WTC11 (cell line): ENCODE data around the gene RPTOR. TPM values are rescaled to one million over a fixed set of nuclear protein-coding genes. Genes with fewer than 3 reads are reported as not detected.
A peak's percentile ranks its signal among the peaks of the same experiment; 100 is the strongest.

Experiments used
- ATAC-seq: fragments of 200-7000 bp; cut with Tn5 transposase; 2 replicates; pipeline ENCODE4 v1.10.0; 2021; ENCODE audit warnings: mild to moderate bottlenecking, moderate library complexity
- CTCF ChIA-PET: fragments of 300-600 bp; sonication (Branson Sonifier 250); formaldehyde crosslinking; loops from one replicate; lab custom pipeline; 2021; ENCODE audit warnings: antibody characterized with exemption; lab: Charles Lee
- POLR2A ChIA-PET: fragments of 350-600 bp; sonication (Branson Sonifier 250); formaldehyde crosslinking; loops from one replicate; lab custom pipeline; 2021; ENCODE audit warnings: antibody characterized with exemption; lab: Charles Lee
- DNase-seq: peaks from one replicate; pipeline ENCODE4 v3.0.0; 2021; ENCODE audit warnings: low spot score
- H3K27ac Mint-ChIP-seq: 2 replicates; pipeline ENCODE4 v1.8.0; 2021; ENCODE audit warnings: mixed read lengths
- H3K27me3 Mint-ChIP-seq: 2 replicates; pipeline ENCODE4 v1.8.0; 2021; ENCODE audit warnings: low read depth, mild to moderate bottlenecking, moderate library complexity, mixed read lengths
- H3K36me3 Mint-ChIP-seq: 2 replicates; pipeline ENCODE4 v1.8.0; 2021; ENCODE audit warnings: mixed read lengths
- H3K4me1 Mint-ChIP-seq: 2 replicates; pipeline ENCODE4 v1.8.0; 2022; ENCODE audit warnings: mixed read lengths
- H3K4me3 Mint-ChIP-seq: 2 replicates; pipeline ENCODE4 v1.8.0; 2021; ENCODE audit warnings: mild to moderate bottlenecking, moderate library complexity, mixed read lengths
- H3K9me3 Mint-ChIP-seq: 2 replicates; pipeline ENCODE4 v1.8.0; 2021; ENCODE audit warnings: mixed read lengths
- ATF1 ChIP-seq: sonication (generic); formaldehyde crosslinking; IDR thresholded peaks from 2 replicates; pipeline ENCODE4 v1.8.1; 2023; ENCODE audit warnings: mild to moderate bottlenecking, moderate library complexity, missing genetic modification reagents
- CREM ChIP-seq: sonication (generic); formaldehyde crosslinking; IDR thresholded peaks from 2 replicates; pipeline ENCODE4 v1.8.1; 2022; ENCODE audit warnings: mild to moderate bottlenecking, missing genetic modification reagents, moderate library complexity
- FOXK1 ChIP-seq: sonication (generic); formaldehyde crosslinking; IDR thresholded peaks from 2 replicates; pipeline ENCODE4 v1.8.0; 2022; ENCODE audit warnings: mild to moderate bottlenecking, moderate library complexity, missing genetic modification reagents
- HMGA2 ChIP-seq: fragments of 250-450 bp; sonication (Bioruptor Pico); IDR thresholded peaks from 2 replicates; pipeline ENCODE4 v1.4.0; 2021; ENCODE audit warnings: mild to moderate bottlenecking, moderate library complexity
- MXD4 ChIP-seq: fragments of 250-450 bp; sonication (Bioruptor Pico); IDR thresholded peaks from 2 replicates; pipeline ENCODE4 v1.8.0; 2021; ENCODE audit warnings: mild to moderate bottlenecking, moderate library complexity, borderline replicate concordance
- NFYB ChIP-seq: sonication (generic); formaldehyde crosslinking; conservative IDR thresholded peaks from 2 replicates; pipeline ENCODE4 v1.8.0; 2022; ENCODE audit warnings: low read depth, missing genetic modification reagents
- NR3C1 ChIP-seq: sonication (generic); formaldehyde crosslinking; conservative IDR thresholded peaks from 2 replicates; pipeline ENCODE4 v1.8.1; 2023; ENCODE audit warnings: low read depth, mild to moderate bottlenecking, missing genetic modification reagents
- RELA ChIP-seq: sonication (generic); formaldehyde crosslinking; IDR thresholded peaks from 2 replicates; pipeline ENCODE4 v1.8.1; 2022; ENCODE audit warnings: missing genetic modification reagents, mild to moderate bottlenecking, borderline replicate concordance
- RORB ChIP-seq: fragments of 250-450 bp; sonication (Bioruptor Pico); IDR thresholded peaks from 2 replicates; pipeline ENCODE4 v1.9.0; 2021; ENCODE audit warnings: mild to moderate bottlenecking
- SOX15 ChIP-seq: fragments of 250-450 bp; sonication (Bioruptor Pico); IDR thresholded peaks from 2 replicates; pipeline ENCODE4 v1.9.0; 2021; ENCODE audit warnings: mild to moderate bottlenecking
- ZBTB21 ChIP-seq: sonication (generic); formaldehyde crosslinking; IDR thresholded peaks from 2 replicates; pipeline ENCODE4 v1.8.1; 2023; ENCODE audit warnings: mild to moderate bottlenecking, missing genetic modification reagents, borderline replicate concordance
- ZNF263 ChIP-seq: sonication (generic); formaldehyde crosslinking; IDR thresholded peaks from 2 replicates; pipeline ENCODE4 v1.8.1; 2022; ENCODE audit warnings: low read depth, mild to moderate bottlenecking, moderate library complexity, missing genetic modification reagents
- total RNA-seq: library from RNA; stranded (reverse); gene quantifications from 3 replicates; pipeline ENCODE4 v1.2.3, GENCODE V29; 2021
- TF ChIP-seq, protein P1 (sequence below): fragments of 250-450 bp; sonication (Bioruptor Pico); IDR thresholded peaks from 2 replicates; pipeline ENCODE4 v1.9.0; 2021; ENCODE audit warnings: mild to moderate bottlenecking
- TF ChIP-seq, protein P2 (sequence below): sonication (generic); formaldehyde crosslinking; IDR thresholded peaks from 2 replicates; pipeline ENCODE4 v1.8.0; 2023; ENCODE audit warnings: missing genetic modification reagents, mild to moderate bottlenecking, borderline replicate concordance
- TF ChIP-seq, protein P3 (sequence below): sonication (generic); formaldehyde crosslinking; IDR thresholded peaks from 2 replicates; pipeline ENCODE4 v1.8.0; 2022; ENCODE audit warnings: mild to moderate bottlenecking, missing genetic modification reagents
- TF ChIP-seq, protein P4 (sequence below): fragments of 200-600 bp; IDR thresholded peaks from 2 replicates; pipeline ENCODE4 v1.8.0; 2022; ENCODE audit warnings: antibody characterized with exemption

Gene RPTOR
- total RNA-seq, 1 experiment from 2014 or later = 41.0 TPM

DNA sequence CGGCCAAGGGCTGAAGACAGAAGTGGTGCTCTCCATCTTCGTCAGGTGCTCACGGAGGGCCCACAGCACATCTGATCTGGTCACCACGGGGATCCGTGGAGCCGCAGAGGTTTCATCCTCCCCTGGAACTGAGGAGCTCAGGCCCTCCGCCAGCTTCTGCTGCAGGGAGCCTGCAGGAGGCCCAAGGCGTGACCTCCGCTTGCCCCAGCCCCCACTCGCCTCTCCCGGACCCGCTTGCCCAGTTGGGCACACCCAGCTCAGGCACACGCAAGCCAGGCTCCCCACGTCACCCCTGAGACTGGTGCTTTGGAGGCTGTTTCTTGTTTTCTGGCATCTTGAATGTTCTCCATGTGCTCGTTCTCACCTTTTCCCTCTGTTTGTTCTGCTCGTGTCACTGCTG lies 407.7 kb downstream of the RPTOR start (continued):
- TF ChIP-seq, protein P1, sequence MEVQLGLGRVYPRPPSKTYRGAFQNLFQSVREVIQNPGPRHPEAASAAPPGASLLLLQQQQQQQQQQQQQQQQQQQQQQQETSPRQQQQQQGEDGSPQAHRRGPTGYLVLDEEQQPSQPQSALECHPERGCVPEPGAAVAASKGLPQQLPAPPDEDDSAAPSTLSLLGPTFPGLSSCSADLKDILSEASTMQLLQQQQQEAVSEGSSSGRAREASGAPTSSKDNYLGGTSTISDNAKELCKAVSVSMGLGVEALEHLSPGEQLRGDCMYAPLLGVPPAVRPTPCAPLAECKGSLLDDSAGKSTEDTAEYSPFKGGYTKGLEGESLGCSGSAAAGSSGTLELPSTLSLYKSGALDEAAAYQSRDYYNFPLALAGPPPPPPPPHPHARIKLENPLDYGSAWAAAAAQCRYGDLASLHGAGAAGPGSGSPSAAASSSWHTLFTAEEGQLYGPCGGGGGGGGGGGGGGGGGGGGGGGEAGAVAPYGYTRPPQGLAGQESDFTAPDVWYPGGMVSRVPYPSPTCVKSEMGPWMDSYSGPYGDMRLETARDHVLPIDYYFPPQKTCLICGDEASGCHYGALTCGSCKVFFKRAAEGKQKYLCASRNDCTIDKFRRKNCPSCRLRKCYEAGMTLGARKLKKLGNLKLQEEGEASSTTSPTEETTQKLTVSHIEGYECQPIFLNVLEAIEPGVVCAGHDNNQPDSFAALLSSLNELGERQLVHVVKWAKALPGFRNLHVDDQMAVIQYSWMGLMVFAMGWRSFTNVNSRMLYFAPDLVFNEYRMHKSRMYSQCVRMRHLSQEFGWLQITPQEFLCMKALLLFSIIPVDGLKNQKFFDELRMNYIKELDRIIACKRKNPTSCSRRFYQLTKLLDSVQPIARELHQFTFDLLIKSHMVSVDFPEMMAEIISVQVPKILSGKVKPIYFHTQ (CRISPR knock-in tag) = no peak
- no peak for TF ChIP-seq MXD4
- TF ChIP-seq ZBTB21 (CRISPR knock-in tag) = no peak
- TF ChIP-seq, protein P2, sequence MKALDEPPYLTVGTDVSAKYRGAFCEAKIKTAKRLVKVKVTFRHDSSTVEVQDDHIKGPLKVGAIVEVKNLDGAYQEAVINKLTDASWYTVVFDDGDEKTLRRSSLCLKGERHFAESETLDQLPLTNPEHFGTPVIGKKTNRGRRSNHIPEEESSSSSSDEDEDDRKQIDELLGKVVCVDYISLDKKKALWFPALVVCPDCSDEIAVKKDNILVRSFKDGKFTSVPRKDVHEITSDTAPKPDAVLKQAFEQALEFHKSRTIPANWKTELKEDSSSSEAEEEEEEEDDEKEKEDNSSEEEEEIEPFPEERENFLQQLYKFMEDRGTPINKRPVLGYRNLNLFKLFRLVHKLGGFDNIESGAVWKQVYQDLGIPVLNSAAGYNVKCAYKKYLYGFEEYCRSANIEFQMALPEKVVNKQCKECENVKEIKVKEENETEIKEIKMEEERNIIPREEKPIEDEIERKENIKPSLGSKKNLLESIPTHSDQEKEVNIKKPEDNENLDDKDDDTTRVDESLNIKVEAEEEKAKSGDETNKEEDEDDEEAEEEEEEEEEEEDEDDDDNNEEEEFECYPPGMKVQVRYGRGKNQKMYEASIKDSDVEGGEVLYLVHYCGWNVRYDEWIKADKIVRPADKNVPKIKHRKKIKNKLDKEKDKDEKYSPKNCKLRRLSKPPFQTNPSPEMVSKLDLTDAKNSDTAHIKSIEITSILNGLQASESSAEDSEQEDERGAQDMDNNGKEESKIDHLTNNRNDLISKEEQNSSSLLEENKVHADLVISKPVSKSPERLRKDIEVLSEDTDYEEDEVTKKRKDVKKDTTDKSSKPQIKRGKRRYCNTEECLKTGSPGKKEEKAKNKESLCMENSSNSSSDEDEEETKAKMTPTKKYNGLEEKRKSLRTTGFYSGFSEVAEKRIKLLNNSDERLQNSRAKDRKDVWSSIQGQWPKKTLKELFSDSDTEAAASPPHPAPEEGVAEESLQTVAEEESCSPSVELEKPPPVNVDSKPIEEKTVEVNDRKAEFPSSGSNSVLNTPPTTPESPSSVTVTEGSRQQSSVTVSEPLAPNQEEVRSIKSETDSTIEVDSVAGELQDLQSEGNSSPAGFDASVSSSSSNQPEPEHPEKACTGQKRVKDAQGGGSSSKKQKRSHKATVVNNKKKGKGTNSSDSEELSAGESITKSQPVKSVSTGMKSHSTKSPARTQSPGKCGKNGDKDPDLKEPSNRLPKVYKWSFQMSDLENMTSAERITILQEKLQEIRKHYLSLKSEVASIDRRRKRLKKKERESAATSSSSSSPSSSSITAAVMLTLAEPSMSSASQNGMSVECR (CRISPR knock-in tag) = no peak
- no peak for TF ChIP-seq RORB (CRISPR knock-in tag)
- TF ChIP-seq, protein P3, sequence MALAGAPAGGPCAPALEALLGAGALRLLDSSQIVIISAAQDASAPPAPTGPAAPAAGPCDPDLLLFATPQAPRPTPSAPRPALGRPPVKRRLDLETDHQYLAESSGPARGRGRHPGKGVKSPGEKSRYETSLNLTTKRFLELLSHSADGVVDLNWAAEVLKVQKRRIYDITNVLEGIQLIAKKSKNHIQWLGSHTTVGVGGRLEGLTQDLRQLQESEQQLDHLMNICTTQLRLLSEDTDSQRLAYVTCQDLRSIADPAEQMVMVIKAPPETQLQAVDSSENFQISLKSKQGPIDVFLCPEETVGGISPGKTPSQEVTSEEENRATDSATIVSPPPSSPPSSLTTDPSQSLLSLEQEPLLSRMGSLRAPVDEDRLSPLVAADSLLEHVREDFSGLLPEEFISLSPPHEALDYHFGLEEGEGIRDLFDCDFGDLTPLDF = no peak
- no peak for TF ChIP-seq NR3C1
- TF ChIP-seq ATF1 (CRISPR knock-in tag) = no peak
- no peak for TF ChIP-seq FOXK1 (CRISPR knock-in tag)
- no peak for TF ChIP-seq CREM (CRISPR knock-in tag)
- no peak for TF ChIP-seq RELA (CRISPR knock-in tag)
- TF ChIP-seq NFYB (CRISPR knock-in tag) = no peak
- no peak for TF ChIP-seq SOX15 (CRISPR knock-in tag)

DNA sequence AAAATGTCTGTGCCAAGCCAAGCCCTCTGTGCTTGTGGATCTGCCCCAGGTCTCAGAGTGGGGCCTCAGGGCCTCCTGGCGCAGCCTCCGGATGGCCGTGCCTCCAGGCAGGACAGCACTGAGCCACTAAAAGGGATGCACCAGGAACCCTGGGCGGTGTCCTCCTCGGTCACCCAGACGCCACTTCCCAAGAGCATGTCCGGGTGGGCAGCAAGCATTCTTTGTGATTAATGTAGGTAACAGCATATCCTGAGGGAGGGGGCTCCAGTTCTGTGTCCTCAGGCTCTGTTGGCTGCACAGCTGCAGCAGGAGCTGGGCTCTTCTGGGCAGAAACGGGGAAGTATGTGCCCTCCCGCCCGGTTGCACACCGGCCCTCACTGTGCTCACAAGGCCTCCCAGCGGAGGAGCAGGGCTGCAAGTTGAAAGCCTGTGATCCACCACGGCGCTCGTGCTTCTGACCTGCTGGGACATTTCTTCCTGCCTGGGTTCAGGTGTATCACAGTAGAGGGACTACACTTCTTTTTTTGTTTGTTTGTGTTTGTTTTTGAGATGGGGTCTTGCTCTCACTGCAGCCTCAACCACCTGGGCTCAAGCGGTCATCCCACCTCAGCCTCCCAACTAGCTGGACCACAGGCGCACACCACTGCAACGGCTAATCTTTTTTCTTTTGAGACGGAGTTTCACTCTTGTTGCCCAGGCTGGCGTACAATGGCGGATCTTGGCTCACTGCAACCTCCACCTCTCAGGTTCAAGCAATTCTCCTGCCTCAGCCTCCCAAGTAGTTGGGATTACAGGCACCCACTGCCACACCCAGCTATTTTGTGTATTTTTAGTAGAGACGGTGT lies 409.1 kb downstream of the RPTOR start:
- Mint-ChIP-seq H3K27ac (no peak overlapping the region), H3K27me3 (no peaks in the 10 kb centered on the region), H3K9me3 (peaks cover 6% of the 10 kb centered on the region; the same call in 1 of the 2 replicates), H3K4me1 (no peaks in the 10 kb centered on the region), H3K4me3 (no peak overlapping the region), H3K36me3 (no peaks in the 10 kb centered on the region)
- POLR2A ChIA-PET = no interaction called here
- no peak for TF ChIP-seq FOXK1 (CRISPR knock-in tag)
- no peak for TF ChIP-seq NR3C1
- TF ChIP-seq HMGA2 (CRISPR knock-in tag) = no peak
- TF ChIP-seq ZNF263 (CRISPR knock-in tag) = no peak
- TF ChIP-seq MXD4 = no peak
- TF ChIP-seq SOX15 (CRISPR knock-in tag) = no peak
- TF ChIP-seq, protein P4, sequence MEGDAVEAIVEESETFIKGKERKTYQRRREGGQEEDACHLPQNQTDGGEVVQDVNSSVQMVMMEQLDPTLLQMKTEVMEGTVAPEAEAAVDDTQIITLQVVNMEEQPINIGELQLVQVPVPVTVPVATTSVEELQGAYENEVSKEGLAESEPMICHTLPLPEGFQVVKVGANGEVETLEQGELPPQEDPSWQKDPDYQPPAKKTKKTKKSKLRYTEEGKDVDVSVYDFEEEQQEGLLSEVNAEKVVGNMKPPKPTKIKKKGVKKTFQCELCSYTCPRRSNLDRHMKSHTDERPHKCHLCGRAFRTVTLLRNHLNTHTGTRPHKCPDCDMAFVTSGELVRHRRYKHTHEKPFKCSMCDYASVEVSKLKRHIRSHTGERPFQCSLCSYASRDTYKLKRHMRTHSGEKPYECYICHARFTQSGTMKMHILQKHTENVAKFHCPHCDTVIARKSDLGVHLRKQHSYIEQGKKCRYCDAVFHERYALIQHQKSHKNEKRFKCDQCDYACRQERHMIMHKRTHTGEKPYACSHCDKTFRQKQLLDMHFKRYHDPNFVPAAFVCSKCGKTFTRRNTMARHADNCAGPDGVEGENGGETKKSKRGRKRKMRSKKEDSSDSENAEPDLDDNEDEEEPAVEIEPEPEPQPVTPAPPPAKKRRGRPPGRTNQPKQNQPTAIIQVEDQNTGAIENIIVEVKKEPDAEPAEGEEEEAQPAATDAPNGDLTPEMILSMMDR = no peak
- CTCF ChIA-PET = interaction anchor here (0.7 kb wide), 1 partner anchor 117 kb away, joined by 3 read pairs; no protein-coding TSS in a partner anchor
- ATAC-seq = no peak
- peak; percentile 6 for DNase-seq
